ENCODE measurements around the gene MYOD1.

GRCh38 chr11:17700991-17701390 is 18.4 kb upstream of the MYOD1 start:
- no peak for TF ChIP-seq ZBTB7A (IDR thresholded peaks at IDR 0.05; ENCODE audit: low read depth)
- TF ChIP-seq EP300 (IDR thresholded peaks at IDR 0.05; ENCODE audit: borderline replicate concordance) = no peak
- no peak for TF ChIP-seq FOXM1 (IDR thresholded peaks at IDR 0.05; ENCODE audit: borderline replicate concordance, low read depth)
- TF ChIP-seq TAF1 (IDR thresholded peaks at IDR 0.05; ENCODE audit: low read depth) = no peak
- no peak for TF ChIP-seq YY1 (IDR thresholded peaks at IDR 0.05; ENCODE audit: low read depth)
- TF ChIP-seq REST (IDR thresholded peaks at IDR 0.05; ENCODE audit: low read depth) = no peak
- TF ChIP-seq TCF12 (IDR thresholded peaks at IDR 0.05; ENCODE audit: low read depth) = no peak
- TF ChIP-seq NFIC (IDR thresholded peaks at IDR 0.05) = no peak
- no peak for TF ChIP-seq TEAD4 (IDR thresholded peaks at IDR 0.05)
- no peak for TF ChIP-seq RAD21 (IDR thresholded peaks at IDR 0.05; ENCODE audit: low read depth)

Measured in Ishikawa (cell line).